Neuron (in vitro differentiated cells): Measurements from ENCODE around the gene TRAM2.

Experiments used
- H2AFZ ChIP-seq: one replicate; pipeline ENCODE4 v1.6.1; 2013; ENCODE audit warnings: low read depth, mild to moderate bottlenecking, inconsistent platforms, low read length, moderate library complexity
- H3K27me3 ChIP-seq: one replicate; pipeline ENCODE4 v1.6.1; 2013; ENCODE audit warnings: low read length; ENCODE audit not compliant: insufficient read depth
- H3K36me3 ChIP-seq: one replicate; pipeline ENCODE4 v1.6.1; 2013; ENCODE audit warnings: low read length; ENCODE audit not compliant: insufficient read depth
- H3K4me1 ChIP-seq: one replicate; pipeline ENCODE4 v1.6.1; 2013; ENCODE audit warnings: low read length; ENCODE audit not compliant: insufficient read depth
- H3K4me3 ChIP-seq: 2 replicates; pipeline ENCODE4 v1.5.1; 2013; ENCODE audit warnings: mild to moderate bottlenecking, low read length, moderate library complexity
- H3K9me3 ChIP-seq: one replicate; pipeline ENCODE4 v1.6.1; 2013; ENCODE audit warnings: low read length

Gene TRAM2, protein sequence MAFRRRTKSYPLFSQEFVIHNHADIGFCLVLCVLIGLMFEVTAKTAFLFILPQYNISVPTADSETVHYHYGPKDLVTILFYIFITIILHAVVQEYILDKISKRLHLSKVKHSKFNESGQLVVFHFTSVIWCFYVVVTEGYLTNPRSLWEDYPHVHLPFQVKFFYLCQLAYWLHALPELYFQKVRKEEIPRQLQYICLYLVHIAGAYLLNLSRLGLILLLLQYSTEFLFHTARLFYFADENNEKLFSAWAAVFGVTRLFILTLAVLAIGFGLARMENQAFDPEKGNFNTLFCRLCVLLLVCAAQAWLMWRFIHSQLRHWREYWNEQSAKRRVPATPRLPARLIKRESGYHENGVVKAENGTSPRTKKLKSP

GRCh38 chr6:52577022-52577777 is at the start of gene TRAM2:
TSS of gene TRAM2 (minus strand) at chr6:52577060. CDS start at chr6:52576915, 145 bp downstream.
- Histone ChIP-seq H2AFZ (peak within 1 kb of the TSS; percentile 94), H3K36me3 (peaks cover 3% of the 10 kb centered on the region), H3K27me3 (no peaks in the 10 kb centered on the region), H3K4me3 (peak within 1 kb of the TSS; percentile 67), H3K9me3 (no peaks in the 10 kb centered on the region), H3K4me1 (peaks cover 33% of the 10 kb centered on the region)

- Histone ChIP-seq H3K9me3 (no peaks in the 10 kb centered on the region), H3K4me3 (no peak overlapping the region), H2AFZ (no peak overlapping the region), H3K36me3 (no peaks in the 10 kb centered on the region), H3K4me1 (no peaks in the 10 kb centered on the region), H3K27me3 (no peaks in the 10 kb centered on the region)
These were observed 46.0 kb upstream of the TRAM2 start for GRCh38 chr6:52622810-52623209.

DNA sequence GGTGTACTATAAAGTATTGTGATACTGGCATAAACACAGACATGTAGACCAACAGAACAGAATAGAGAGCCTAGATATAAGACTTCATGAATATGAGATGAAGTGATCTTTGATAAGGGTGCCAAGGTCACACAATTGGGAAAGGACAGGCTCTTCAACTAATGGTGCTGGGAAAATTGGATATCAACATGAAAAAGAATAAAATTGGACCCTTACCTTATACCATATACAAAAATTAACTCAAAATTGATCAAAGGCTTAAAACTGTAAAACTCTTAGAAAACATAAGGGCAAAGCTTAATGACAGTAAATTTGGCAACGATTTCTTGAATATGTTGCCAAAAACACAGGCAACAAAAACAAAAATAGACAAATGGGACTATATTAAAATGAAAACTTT is 44.8 kb upstream of the TRAM2 start:
- Histone ChIP-seq H3K36me3 (no peaks in the 10 kb centered on the region), H3K9me3 (no peaks in the 10 kb centered on the region), H3K4me3 (no peak overlapping the region), H3K27me3 (no peaks in the 10 kb centered on the region), H2AFZ (no peak overlapping the region), H3K4me1 (no peaks in the 10 kb centered on the region)

DNA sequence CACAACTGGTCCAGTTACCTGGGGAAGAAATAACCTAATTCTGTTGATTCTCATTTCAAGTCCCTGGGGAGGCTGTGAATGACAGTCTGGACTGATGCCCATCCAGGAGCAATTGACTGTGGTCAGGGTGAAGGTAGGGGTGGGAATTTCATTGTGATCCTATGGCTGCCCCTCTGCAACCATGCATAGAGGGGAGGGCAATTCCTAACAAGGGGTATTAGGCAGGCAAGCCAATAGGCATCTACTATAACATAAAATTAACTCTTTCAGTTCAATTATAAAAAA is 44.0 kb upstream of the TRAM2 start:
- Histone ChIP-seq H3K4me1 (no peaks in the 10 kb centered on the region), H2AFZ (no peak overlapping the region), H3K9me3 (no peaks in the 10 kb centered on the region), H3K27me3 (no peaks in the 10 kb centered on the region), H3K36me3 (no peaks in the 10 kb centered on the region), H3K4me3 (no peak overlapping the region)

DNA sequence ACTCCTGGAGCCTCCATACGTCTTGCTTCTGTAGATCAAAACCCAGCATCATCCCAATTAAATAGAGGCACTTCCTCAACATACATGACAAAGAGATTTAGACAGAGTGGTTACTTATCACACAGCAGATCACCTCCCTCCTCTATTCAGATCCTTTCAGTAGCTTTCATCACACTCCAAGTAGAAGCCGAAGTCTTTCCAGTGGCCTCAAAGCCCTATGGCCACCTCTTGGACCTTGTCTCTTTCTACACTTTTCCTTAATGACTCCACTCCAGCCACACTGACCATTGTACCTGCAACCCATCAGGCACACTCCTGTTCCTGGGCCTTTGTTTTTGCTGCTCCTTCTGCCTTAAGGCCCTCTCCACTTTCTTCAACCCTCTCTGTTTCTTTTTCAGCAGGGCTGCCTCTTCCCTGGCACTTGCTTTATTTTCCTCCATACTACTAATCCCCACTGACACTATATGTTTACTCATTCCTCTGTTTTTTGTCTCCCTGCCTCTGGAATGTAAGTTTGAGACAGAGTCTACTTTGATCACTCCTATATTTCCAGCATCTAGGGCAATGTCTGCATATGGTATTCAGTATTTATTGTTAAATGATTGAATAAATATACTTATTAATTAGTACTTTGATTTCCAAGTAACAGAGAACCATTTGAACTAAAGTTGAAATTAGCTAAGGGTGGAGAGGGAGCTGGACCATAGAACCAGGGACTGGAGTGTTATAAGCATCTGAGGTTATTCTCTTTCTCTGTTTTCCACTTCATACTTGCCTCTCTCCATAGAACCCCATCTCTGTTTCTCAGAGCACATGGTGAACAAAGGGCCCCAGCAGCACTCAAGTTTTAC is 43.4 kb upstream of the TRAM2 start:
- H3K36me3 ChIP-seq: no peaks in the 10 kb centered on the region
- H3K4me1 ChIP-seq: no peaks in the 10 kb centered on the region
- no peaks in the 10 kb centered on the region for H3K27me3 ChIP-seq
- H3K4me3 ChIP-seq: no peak overlapping the region
- H2AFZ ChIP-seq: no peak overlapping the region
- no peaks in the 10 kb centered on the region for H3K9me3 ChIP-seq

GRCh38 chr6:52617087-52617486 is 40.2 kb upstream of the TRAM2 start:
- H3K4me3 ChIP-seq: no peak overlapping the region
- no peaks in the 10 kb centered on the region for H3K36me3 ChIP-seq
- H3K27me3 ChIP-seq: no peaks in the 10 kb centered on the region
- no peaks in the 10 kb centered on the region for H3K4me1 ChIP-seq
- H3K9me3 ChIP-seq: no peaks in the 10 kb centered on the region
- no peak overlapping the region for H2AFZ ChIP-seq

GRCh38 chr6:52616059-52616690 is 39.3 kb upstream of the TRAM2 start:
- Histone ChIP-seq H2AFZ (no peak overlapping the region), H3K4me1 (no peaks in the 10 kb centered on the region), H3K4me3 (no peak overlapping the region)

DNA sequence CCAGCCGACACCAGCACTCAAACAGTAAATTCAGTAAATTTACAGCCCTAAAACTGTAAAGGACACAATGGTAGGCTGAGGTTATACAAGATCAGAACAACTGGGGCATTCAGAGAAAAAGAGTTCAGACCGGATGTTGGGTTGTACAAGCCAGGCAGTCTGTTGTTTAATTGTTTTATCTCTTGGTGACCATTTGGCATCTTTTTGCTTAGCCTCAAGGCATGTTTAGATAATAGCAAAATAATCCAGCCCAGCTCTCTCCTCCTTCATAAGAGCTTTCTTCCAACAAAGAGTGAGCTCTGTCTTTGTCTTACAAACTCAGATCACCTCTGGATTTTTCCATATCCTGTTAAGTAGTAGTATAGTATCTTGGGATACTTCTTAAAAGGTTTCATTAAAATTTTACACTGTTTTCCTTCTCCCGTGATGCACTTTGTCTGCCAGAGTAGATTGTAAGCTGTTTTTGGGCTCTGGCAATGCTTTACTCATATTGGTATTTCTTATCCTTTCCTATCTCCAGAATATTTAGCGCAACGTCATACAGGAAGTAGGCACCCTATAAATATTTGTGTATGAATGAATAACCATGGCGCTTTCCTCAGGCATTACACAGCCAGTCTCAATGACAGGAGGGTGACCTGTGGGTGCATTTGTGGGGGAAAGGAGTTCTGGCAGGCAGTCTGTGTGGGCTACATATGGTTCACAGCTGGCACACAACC is 35.6 kb upstream of the TRAM2 start:
- H3K4me3 ChIP-seq: no peak overlapping the region
- no peak overlapping the region for H2AFZ ChIP-seq
- no peaks in the 10 kb centered on the region for H3K27me3 ChIP-seq
- no peaks in the 10 kb centered on the region for H3K9me3 ChIP-seq
- H3K36me3 ChIP-seq: no peaks in the 10 kb centered on the region
- H3K4me1 ChIP-seq: no peaks in the 10 kb centered on the region

More at GRCh38 chr6:52616059-52616690, 39.3 kb upstream of the TRAM2 start:
- Histone ChIP-seq H3K27me3 (no peaks in the 10 kb centered on the region), H3K36me3 (no peaks in the 10 kb centered on the region), H3K9me3 (no peaks in the 10 kb centered on the region)

DNA sequence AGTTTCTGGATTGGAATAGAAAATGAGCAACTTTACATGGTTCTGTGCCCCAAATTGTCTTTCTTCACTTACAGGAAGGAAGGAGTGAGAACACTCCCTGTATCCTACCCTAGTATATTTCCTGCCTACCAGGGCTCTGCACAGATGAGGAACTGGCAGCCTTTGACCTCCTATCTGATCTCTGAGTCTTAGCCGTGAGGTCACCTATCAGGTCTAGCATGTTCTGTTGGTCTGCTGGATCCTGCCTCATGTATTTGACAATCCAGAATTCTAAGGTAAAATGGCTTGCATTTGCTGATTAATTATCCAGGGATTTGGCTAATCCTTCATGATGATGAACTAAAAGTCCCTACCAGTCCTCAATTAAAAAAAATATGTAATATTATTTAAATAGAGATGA is 35.0 kb upstream of the TRAM2 start:
- H2AFZ ChIP-seq: no peak overlapping the region
- no peaks in the 10 kb centered on the region for H3K36me3 ChIP-seq
- H3K27me3 ChIP-seq: no peaks in the 10 kb centered on the region
- no peaks in the 10 kb centered on the region for H3K4me1 ChIP-seq
- no peak overlapping the region for H3K4me3 ChIP-seq
- H3K9me3 ChIP-seq: no peaks in the 10 kb centered on the region

DNA sequence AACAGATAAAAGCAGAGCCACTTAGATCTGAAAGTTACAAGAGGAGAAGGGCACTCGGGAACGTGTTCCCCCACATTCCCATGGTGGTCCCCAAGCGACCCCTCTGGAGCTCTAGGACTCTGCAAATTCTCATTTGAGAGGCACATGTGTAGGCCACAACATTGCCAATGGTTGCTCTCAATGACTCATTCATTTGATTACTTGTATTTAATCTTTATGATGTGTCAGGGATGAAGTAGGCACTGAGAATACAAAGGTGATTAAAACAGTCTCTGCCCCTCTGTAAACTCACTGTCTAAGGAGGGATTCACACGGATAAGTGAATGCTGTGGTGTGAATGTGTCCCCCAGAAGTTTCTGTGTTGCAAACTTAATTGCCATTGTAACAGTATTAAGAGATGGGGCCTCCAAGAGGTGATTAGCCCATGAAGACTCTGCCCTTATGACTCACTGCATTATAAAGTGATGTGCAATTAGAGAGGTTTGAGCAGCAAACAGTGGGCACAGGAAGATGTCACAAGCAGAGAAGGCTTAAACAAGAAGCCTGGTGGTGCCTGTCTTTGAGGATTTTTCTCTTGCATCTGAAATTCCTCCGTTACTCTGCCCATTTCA is 34.0 kb upstream of the TRAM2 start:
- H2AFZ ChIP-seq: no peak overlapping the region
- no peaks in the 10 kb centered on the region for H3K9me3 ChIP-seq
- no peaks in the 10 kb centered on the region for H3K36me3 ChIP-seq
- H3K4me1 ChIP-seq: no peaks in the 10 kb centered on the region
- H3K4me3 ChIP-seq: no peak overlapping the region
- H3K27me3 ChIP-seq: no peaks in the 10 kb centered on the region

DNA sequence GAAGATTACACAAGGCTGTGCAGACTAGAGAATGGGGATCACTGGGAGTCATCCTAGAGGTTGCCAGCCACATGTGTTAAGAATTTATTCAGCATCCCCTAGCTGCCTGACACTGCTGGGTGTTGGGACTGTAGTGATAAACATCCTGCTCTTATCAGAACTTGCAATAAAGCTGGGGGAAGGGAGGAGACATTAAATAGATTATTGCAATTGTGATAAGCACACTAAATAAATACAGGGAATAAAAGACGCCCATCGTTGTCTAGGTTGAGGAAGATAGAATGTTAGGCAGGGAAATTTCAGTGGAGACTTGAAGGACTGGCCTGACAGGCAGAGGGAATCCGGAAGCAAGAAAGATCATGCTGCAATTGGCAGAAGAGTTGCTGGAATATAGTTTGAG is 33.2 kb upstream of the TRAM2 start:
- no peaks in the 10 kb centered on the region for H3K36me3 ChIP-seq

DNA sequence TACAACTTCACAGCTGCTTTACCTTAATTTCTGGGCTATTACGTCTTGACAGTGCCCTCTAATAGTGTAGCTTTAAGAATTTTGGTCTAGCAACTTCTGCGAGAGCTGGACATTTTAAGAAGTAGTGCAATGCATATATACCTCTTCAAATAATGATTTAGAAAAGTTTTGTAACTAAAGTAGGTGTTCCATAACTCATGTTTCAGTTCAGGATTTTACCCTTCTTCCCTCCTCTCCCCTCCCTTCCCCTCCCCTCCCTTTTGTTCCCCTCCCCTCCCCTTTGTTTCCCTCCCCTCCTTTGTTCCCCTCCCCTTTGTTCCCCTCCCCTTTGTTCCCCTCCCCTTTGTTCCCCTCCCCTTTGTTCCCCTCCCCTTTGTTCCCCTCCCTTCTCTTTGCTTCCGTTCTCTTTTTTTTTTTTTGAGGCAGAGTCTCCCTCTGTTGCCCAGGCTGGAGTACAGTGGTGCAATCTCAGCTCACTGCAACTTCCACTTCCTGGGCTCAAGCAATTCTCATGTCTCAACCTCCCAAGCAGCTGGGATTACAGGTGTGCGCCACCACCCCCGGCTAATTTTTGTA is 28.8 kb upstream of the TRAM2 start:
- H3K4me3 ChIP-seq: no peak overlapping the region

More for the DNA sequence above, 33.2 kb upstream of the TRAM2 start:
- Histone ChIP-seq H2AFZ (no peak overlapping the region), H3K4me3 (no peak overlapping the region), H3K9me3 (no peaks in the 10 kb centered on the region), H3K4me1 (no peaks in the 10 kb centered on the region), H3K27me3 (no peaks in the 10 kb centered on the region)

More for the DNA sequence above, 28.8 kb upstream of the TRAM2 start:
- H3K4me1 ChIP-seq: no peaks in the 10 kb centered on the region
- H3K27me3 ChIP-seq: no peaks in the 10 kb centered on the region
- H2AFZ ChIP-seq: no peak overlapping the region
- no peaks in the 10 kb centered on the region for H3K9me3 ChIP-seq
- no peaks in the 10 kb centered on the region for H3K36me3 ChIP-seq
